ENCODE measurements around the gene PLXNA3.

The PLXNA3 gene

DNA sequence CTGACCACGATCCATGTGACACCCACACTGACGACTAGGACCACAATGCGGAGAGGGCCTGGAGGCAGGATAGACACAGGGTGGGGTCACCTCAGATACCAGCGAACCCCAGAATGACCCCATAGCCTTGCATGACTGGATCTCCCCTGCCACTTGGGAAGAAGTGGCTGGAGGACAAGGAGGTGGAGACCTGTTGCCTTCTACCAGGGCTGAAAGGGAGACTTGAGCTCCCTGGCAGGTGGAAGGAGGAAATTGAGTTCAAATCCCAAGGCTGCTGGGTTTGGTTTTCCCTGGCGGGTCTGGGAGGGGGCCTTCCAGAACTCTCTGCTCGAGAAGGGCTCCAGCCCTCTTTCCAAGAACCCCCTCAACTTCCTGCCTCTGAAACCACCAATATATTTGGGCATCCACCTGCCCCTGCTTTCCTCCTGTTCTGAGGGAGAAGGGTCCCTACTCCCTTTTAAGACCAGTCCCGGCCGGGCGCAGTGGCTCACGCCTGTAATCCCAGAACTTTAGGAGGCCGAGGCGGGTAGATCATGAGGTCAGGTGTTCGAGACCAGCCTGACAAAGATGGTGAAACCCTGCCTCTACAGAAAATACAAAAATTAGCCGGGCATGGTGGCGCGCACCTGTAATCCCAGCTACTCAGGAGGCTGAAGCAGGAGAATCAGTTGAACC lies 54.9 kb downstream of the PLXNA3 start:
- peaks cover 10% of the 10 kb centered on the region for H3K9me3 ChIP-seq (ENCODE audit: severe bottlenecking)
- peaks cover 14% of the 10 kb centered on the region for H3K27me3 ChIP-seq (ENCODE audit: insufficient read depth, low read depth, severe bottlenecking)
- TF ChIP-seq, protein P1, sequence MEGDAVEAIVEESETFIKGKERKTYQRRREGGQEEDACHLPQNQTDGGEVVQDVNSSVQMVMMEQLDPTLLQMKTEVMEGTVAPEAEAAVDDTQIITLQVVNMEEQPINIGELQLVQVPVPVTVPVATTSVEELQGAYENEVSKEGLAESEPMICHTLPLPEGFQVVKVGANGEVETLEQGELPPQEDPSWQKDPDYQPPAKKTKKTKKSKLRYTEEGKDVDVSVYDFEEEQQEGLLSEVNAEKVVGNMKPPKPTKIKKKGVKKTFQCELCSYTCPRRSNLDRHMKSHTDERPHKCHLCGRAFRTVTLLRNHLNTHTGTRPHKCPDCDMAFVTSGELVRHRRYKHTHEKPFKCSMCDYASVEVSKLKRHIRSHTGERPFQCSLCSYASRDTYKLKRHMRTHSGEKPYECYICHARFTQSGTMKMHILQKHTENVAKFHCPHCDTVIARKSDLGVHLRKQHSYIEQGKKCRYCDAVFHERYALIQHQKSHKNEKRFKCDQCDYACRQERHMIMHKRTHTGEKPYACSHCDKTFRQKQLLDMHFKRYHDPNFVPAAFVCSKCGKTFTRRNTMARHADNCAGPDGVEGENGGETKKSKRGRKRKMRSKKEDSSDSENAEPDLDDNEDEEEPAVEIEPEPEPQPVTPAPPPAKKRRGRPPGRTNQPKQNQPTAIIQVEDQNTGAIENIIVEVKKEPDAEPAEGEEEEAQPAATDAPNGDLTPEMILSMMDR (IDR thresholded peaks at IDR 0.05; ENCODE audit: low read depth, low read length): no peak
- no peak overlapping the region for H3K4me3 ChIP-seq (ENCODE audit: low read depth, low read length)
- H3K27ac ChIP-seq: no peak overlapping the region
- DNase-seq: no peak
- peaks cover 6% of the 10 kb centered on the region for H3K36me3 ChIP-seq

DNA sequence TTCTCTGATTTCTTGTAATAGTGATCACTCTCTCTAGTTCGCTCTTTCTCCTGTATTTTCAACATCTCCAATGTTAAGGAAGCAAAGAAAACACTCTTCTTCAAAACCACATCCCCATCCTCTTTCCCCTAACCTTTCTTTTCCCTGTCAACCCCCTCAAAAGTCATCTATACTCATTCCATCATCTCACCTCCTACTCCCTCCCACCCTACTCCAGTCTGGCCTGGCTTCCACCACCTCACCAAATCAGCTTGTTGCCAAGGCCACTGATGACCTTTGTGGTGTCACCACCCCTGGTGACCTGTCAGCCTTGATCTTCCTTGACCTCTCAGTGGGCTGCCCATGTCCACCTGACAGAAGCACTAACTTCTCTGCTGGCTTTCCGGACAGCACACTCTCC lies 55.6 kb downstream of the PLXNA3 start:
- DNase-seq: no peak
- no peak overlapping the region for H3K4me3 ChIP-seq (ENCODE audit: low read depth, low read length)
- peaks cover 14% of the 10 kb centered on the region for H3K27me3 ChIP-seq (ENCODE audit: insufficient read depth, low read depth, severe bottlenecking)
- H3K27ac ChIP-seq: no peak overlapping the region
- H3K36me3 ChIP-seq: peaks cover 6% of the 10 kb centered on the region
- TF ChIP-seq, protein P1 (IDR thresholded peaks at IDR 0.05; ENCODE audit: low read depth, low read length): no peak
- H3K9me3 ChIP-seq (ENCODE audit: severe bottlenecking): peaks cover 10% of the 10 kb centered on the region

DNA sequence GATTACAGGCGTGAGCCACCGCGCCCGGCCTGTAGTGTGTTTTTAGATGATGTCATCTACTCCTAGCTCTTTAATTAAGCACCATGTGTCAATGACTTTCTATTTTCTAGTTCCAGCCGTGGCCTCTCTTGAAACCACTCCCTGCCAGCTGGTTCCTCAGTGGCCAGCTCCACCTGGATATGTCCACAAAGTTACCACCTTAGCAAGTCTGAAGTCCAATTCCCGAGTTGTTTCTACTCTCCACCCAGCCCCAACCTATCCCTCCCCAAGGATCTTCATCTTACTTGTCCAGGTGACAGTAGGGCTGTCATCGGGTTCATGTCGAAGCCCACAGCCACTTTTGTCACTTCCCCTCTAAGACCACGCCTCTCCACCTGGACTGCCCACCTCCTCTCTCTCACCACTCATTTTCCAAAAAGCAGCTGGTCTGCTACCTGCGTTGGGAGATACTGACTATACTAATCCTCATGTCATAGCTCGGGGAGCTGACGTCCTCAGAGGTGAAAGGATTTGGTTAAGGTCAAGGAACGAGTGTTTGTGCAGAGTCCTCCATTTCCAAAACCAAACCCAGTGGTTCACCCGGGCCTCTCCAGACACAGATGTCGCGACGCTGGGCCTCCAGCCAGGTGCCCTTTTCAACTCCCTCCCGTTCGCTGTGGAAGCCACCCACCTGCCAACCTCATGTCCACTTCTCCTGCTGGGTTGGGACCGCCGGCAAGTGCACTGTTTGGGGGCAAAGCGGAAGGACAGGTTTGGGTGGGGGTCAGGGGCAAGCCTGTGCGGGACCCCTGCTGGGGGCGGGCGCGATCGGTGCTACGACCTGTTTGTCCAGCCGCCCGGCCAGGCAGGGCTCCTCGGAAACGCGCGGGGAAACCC lies 57.2 kb downstream of the PLXNA3 start:
- H3K36me3 ChIP-seq: no peaks in the 10 kb centered on the region; the same call in none of the 2 replicates
- peak; percentile 48 for DNase-seq
- peak overlapping the region; percentile 73 for H3K4me3 ChIP-seq (ENCODE audit: low read depth, low read length)
- H3K9me3 ChIP-seq (ENCODE audit: severe bottlenecking): peaks cover 3% of the 10 kb centered on the region
- peaks cover 11% of the 10 kb centered on the region for H3K27me3 ChIP-seq (ENCODE audit: insufficient read depth, low read depth, severe bottlenecking)
- TF ChIP-seq, protein P1 (IDR thresholded peaks at IDR 0.05; ENCODE audit: low read depth, low read length): no peak
- H3K27ac ChIP-seq: peak overlapping the region; percentile 92

DNA sequence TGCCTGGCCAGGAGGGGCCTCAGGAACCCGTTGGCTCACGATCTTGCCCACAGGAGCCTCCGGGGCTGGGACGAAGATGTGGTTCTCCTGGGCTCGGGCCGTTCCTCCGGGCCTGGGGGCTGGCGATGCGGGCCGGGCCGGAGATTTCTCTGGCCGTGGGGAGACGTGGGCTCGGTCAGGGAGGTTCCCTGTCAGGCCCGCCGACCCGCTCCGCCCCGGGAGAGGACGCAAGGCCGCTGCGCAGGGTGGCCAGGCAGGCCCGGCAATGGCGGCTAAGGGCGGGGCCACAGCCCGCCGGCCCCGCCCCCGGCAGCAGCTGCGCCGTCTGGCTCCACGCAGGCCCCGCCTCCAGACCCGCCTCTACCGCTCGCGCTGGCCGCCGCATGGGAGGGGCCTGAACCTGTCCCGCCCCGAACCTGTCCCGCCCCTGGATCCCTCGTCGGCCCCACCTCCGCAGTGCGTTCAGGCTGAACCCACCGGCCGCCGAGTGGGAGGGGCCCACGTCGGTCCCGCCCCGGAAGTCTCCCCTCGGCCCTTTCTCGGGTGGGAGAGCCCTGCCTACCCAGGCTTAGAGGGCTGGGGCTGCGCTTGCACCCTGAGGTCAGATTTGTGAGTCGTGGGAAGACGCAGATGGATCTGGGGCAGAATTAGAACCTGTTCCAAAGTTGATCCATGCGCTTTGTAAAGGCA lies 58.0 kb downstream of the PLXNA3 start, which contains the start of gene FAM3A:
Gene FAM3A, minus strand, starts transcription at position 267 of the 690 bp plus-strand sequence. CDS start 460 bp downstream, outside the sequence.
- Histone ChIP-seq H3K36me3 (no peaks in the 10 kb centered on the region; the same call in none of the 2 replicates), H3K4me3 (ENCODE audit: low read depth, low read length) (peak within 1 kb of the TSS; percentile 73), H3K27me3 (ENCODE audit: insufficient read depth, low read depth, severe bottlenecking) (peaks cover 11% of the 10 kb centered on the region), H3K27ac (peak within 1 kb of the TSS; percentile 92), H3K9me3 (ENCODE audit: severe bottlenecking) (peaks cover 3% of the 10 kb centered on the region)
- TF ChIP-seq, protein P1 (IDR thresholded peaks at IDR 0.05; ENCODE audit: low read depth, low read length): no peak
- peak; percentile 97 for DNase-seq

DNA sequence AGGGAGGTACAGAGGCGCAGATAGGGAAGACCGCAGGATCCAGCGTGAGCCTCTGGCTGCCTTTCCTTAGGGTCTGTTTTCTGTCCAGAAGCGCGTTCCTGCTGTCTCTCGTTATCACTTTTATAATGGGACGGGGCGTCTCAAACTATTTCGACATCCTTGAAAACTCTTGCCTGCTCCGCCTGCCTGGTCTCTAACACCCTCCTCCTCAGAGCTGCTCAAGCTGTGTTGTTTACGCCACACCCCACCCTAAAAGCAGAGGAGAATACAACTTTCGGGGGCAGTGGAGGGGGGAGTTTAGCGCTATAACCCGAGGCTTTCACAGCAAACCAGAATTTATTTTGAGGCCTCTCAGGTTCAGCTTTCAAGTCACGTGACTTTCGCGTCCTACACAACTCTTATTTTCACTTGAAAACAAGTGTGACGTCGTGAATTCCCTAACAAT lies 58.6 kb downstream of the PLXNA3 start:
- Histone ChIP-seq H3K4me3 (ENCODE audit: low read depth, low read length) (peak overlapping the region; percentile 17), H3K27ac (peak overlapping the region; percentile 53), H3K36me3 (no peaks in the 10 kb centered on the region; the same call in none of the 2 replicates), H3K27me3 (ENCODE audit: insufficient read depth, low read depth, severe bottlenecking) (peaks cover 10% of the 10 kb centered on the region), H3K9me3 (ENCODE audit: severe bottlenecking) (peaks cover 3% of the 10 kb centered on the region)
- TF ChIP-seq, protein P1 (IDR thresholded peaks at IDR 0.05; ENCODE audit: low read depth, low read length): no peak
- no peak for DNase-seq

All from WERI-Rb-1 (cell line).